GM19043 (cell line): ENCODE results near the gene MN1.

ENCODE experiments used
- ATAC-seq: cut with Tn5 transposase; IDR thresholded peaks from one replicate; pipeline ENCODE4 v1.9.1; 2021; ENCODE audit warnings: low read depth; ENCODE audit not compliant: unreplicated experiment

Gene MN1

DNA sequence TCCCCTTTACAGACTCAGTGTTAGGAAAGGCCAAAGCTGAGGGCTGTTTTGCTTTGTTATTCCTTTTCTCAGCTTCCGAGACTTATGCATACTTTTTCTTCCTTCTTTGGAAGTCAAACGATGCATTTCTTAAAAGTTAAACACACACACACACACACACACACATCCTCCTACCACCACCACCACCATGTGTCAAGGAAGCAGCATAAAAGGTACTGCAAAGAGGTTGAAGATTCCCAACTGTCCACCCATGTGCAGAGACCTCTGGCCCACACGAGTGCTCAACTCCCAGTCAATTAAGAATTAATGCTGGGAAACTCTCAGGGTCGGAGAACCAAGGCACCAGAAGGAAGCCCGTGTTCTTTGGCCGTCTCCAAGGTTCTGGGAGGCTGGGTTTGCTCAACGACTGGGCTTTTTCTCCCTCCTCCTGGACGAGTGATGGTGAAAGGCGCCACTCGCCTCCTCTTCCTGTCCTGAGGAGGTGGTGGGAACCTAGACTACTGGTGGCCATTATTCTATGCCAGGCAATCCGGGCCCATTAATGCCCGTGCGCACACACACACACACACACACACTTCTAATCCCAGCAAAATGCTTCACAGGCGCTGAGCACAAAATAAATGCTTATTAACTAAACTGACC, 15.1 kb downstream of the MN1 start:
- no peak for ATAC-seq

DNA sequence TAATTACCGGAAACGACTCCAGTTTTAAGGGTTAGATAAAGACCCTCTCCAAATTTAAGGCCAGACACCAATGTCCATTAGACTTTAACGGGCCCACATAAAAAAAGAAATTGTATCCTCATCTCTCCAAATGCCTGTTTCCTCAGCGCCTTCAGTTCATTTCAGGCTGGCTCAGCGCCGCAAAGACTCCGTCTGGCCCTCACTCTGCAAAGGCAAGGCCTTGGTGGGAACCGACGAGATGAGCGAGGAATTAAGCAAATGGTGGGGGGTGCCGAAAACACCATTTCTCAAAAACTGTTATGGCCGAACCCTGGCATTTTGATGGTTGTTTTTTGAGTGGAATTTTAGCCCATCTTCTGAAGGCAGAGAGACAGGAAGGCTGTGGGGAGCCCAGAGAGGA, 15.7 kb downstream of the MN1 start:
- no peak for ATAC-seq

- ATAC-seq: no peak
Measured at GRCh38 chr22:27784120-27784475, 17.5 kb downstream of the MN1 start.

GRCh38 chr22:27783436-27784119, 18.0 kb downstream of the MN1 start:
- no peak for ATAC-seq

DNA sequence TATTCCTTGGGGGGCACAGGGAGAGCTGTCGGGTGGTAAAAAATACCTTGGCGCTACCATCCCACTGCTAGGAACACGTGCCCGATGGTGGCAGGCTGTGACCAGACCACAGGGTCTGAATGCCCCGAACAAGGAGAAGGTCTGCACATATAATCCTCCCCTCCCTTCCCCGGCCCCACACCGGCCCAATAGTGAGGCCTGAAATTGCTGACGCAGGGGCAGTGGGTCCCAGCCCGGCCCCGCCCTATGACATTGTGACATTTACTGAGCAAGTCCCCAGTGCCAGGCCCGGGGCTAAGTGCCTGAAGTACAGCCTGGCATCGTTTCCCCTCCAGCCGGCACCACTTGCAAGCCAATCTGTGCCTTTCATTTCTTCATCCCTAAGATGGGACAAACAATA, 19.5 kb downstream of the MN1 start:
- no peak for ATAC-seq

- no peak for ATAC-seq
Measured at GRCh38 chr22:27780161-27780575, 21.4 kb downstream of the MN1 start.

GRCh38 chr22:27779643-27780042, 21.9 kb downstream of the MN1 start:
- no peak for ATAC-seq

GRCh38 chr22:27778294-27779090, 23.1 kb downstream of the MN1 start:
- ATAC-seq: no peak

DNA sequence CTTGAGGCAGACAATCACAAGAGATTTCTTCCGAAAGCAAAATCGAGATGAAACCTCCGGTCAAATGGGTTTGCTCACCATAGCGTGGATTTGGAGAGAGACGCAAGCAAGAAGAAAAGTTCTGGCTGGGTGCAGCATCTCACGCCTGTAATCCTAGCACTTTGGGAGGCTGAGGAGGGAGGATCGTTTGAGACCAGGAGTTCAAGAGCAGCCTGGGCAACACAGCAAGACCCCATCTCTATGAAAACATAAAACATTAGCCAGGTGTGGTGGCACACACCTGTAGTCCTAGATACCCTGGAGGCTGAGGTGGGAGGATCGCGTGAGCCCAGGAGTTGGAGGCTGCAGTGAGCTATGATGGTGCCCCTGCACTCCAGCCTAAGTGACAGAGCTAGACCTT, 24.4 kb downstream of the MN1 start:
- no peak for ATAC-seq

- ATAC-seq: no peak
Measured at GRCh38 chr22:27776650-27776958, 25.0 kb downstream of the MN1 start.

DNA sequence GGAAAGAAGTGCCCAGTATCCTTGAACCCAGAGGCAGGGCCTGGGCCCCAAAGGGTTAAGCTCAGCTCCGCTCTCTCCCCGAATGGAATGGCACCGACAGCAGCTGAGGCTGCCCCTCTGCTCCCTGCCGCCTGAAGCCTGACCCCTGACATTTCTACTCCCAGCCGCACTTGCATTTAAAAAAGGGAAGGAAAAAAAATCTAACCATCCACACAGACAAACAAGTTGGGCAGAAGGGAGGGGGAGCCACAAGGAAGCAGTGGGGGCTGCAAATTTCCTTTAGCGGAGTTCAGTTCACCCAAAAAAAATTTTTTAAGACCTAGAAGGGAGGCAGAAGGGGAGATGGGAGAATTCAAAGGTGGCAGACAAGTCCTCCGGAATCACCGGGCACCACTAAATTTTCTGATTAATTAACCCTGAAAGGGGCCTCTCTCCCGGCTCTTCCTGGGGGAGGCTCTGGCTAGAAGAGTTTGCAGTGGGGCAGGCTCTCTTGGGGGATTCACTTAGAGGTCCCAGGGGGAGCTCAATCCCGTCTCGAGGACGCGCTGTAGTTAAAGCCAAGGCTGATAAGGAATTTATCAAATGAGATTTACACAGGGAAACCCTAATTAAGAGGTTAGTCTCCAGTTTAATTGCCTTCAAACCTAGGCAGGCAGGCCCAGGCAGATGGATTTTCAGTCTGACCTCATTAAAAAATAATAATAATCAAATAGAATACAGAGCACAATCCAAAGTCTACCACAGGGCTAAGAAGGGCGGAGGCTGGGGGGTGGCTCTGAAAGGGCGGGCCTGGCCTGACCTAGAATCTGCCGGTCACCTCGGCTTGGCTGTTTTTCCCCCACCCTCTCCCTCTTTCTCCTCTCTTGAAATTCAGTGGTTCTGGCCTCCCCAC, 25.6 kb downstream of the MN1 start:
- ATAC-seq: no peak

GRCh38 chr22:27775087-27775698, 26.4 kb downstream of the MN1 start:
- no peak for ATAC-seq

GRCh38 chr22:27774200-27774599, 27.4 kb downstream of the MN1 start:
- ATAC-seq: no peak

GRCh38 chr22:27772984-27773498, 28.5 kb downstream of the MN1 start:
- no peak for ATAC-seq

- no peak for ATAC-seq
Measured at GRCh38 chr22:27772081-27772983, 29.2 kb downstream of the MN1 start.

DNA sequence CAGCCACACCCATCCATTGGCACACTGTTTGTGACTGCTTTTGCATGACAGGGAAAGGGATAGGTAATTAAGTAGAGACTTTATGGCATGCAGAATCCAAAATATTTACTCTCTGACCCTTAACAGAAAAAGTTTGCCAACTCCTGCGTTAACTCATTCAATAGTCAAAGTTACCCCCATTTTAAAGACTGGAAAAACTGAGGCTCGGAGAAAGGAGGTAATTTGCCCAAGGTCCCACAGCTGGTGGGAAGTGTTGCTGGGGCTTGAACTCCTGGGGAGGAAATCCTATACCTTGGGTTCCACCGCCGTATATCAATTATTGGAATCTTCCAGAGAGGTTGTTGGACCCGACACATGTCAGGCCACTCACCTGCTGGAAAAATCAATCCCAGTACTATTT, 29.9 kb downstream of the MN1 start:
- no peak for ATAC-seq

DNA sequence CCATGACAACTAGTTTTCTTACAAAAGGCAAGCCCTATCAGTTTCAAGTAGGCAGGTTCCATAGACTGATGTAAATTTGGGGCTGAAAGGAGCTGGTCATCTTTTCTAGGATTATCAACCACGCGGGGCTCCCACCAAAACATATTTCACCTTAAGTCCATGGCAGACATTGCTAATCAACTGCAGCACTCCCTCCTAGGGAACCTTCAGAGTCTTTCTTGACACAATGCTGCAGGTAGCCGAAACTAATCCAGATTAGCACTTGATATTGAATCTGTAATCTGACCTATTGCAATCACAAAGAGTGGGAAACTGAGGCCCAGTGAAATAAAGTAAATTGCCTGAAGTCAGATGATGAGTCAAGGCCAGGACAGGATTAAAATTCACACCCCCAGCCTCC, 32.5 kb downstream of the MN1 start:
- ATAC-seq: no peak

GRCh38 chr22:27768027-27768653, 33.4 kb downstream of the MN1 start:
- ATAC-seq: no peak

DNA sequence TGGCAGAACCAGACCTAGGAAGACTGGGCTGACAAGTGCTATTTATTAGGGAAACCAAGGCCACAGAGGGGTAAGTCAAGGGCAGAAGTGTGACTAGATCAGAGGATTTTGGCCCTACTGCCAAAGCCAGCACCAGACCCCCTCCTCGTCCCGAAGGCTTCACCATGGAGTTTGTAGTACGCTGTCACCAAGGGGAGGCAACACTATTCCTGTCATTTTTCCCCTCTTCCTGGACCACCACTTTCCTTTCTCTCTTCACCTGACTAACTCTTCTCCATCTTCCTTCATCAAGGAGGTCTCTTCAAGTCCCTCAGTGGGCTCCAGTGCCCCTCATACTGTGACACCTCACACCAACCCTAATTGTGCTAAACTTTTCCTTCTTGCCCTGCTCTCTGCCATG, 34.9 kb downstream of the MN1 start:
- no peak for ATAC-seq
